ENCODE measurements around the gene DIP2B.

Gene DIP2B

GRCh38 chr12:50771409-50771808, 266.6 kb downstream of the DIP2B start:
- TF ChIP-seq, protein P1, sequence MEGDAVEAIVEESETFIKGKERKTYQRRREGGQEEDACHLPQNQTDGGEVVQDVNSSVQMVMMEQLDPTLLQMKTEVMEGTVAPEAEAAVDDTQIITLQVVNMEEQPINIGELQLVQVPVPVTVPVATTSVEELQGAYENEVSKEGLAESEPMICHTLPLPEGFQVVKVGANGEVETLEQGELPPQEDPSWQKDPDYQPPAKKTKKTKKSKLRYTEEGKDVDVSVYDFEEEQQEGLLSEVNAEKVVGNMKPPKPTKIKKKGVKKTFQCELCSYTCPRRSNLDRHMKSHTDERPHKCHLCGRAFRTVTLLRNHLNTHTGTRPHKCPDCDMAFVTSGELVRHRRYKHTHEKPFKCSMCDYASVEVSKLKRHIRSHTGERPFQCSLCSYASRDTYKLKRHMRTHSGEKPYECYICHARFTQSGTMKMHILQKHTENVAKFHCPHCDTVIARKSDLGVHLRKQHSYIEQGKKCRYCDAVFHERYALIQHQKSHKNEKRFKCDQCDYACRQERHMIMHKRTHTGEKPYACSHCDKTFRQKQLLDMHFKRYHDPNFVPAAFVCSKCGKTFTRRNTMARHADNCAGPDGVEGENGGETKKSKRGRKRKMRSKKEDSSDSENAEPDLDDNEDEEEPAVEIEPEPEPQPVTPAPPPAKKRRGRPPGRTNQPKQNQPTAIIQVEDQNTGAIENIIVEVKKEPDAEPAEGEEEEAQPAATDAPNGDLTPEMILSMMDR (IDR thresholded peaks at IDR 0.05) = no peak

DNA sequence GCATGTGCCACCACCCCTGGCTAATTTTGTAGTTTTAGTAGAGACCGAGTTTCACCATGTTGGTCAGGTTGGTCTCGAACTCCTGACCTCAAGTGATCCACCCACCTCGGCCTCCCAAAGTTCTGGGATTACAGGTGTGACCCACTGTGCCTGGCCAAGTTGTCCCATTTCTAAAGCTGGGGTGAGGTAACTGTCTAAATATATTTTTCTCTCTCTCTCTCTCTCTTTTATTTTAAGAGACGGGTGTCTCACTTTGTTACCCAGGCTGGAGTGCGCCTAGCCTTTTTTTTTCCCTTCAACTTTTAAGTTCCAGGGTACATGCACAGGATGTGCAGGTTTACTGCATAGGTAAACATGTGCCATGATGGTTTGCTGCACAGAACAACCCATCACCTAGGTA, 267.7 kb downstream of the DIP2B start:
- TF ChIP-seq, protein P1 (IDR thresholded peaks at IDR 0.05) = no peak

DNA sequence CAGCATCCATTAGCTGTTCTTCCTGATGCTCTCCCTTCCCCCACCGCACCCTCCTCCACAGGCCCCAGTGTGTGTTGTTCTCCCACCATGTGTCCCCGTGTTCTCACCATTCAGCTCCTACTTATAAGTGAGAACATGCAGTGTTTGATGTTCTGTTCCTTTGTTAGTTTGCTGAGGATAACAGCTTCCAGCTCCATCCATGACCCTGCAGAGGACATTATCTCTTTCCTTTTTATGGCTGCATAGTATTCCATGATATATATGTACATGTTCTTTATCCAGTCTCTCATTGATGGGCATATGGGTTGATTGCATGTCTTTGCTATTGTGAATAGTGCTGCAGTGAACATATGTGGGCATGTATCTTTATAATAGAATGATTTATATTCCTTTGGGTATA, 268.1 kb downstream of the DIP2B start:
- TF ChIP-seq, protein P1 (IDR thresholded peaks at IDR 0.05) = no peak

GRCh38 chr12:50775251-50775650, 270.5 kb downstream of the DIP2B start:
- TF ChIP-seq, protein P1 (IDR thresholded peaks at IDR 0.05) = no peak

DNA sequence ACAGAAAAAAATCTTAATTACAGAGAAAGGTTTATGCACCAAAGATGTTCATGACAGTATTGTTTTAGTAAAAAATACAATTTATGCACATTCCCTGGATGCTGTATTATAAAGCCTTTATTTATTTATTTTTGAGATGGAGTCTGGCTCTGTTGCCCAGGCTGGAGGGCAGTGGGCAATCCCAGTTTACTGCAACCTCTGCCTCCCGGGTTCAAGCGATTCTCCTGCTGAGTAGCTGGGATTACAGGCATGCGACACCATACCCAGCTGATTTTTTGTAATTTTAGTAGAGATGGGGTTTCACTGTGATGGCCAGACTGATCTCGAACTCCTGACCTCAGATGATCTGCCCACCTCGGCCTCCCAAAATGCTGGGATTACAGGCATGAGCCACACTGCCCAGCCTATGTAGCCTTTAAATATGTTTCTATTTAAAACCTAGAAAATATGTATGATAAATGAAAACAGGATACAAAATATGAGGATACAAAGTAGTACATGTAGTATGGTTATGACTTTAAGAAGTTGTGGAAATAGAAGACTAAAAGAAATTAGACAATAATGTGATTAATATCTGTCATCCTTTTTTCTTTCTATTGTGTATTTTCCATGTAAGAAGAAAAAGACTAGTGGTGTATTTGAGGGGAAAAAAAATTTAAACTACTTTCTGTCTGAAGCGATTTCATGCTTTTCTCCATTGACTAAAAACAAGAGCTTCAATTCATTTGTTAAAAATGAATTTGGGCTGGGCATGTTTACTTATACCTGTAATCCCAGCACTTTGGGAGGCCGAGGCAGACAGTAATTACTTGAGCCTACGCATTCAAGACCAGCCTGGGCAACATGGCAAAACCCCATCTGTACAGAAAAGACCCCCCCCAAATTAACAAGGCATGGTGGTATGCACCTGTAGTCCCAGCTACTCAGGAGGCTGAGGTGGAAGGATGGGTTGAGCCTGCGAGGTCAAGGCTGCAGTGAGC, 272.3 kb downstream of the DIP2B start:
- TF ChIP-seq, protein P1 (IDR thresholded peaks at IDR 0.05) = no peak

DNA sequence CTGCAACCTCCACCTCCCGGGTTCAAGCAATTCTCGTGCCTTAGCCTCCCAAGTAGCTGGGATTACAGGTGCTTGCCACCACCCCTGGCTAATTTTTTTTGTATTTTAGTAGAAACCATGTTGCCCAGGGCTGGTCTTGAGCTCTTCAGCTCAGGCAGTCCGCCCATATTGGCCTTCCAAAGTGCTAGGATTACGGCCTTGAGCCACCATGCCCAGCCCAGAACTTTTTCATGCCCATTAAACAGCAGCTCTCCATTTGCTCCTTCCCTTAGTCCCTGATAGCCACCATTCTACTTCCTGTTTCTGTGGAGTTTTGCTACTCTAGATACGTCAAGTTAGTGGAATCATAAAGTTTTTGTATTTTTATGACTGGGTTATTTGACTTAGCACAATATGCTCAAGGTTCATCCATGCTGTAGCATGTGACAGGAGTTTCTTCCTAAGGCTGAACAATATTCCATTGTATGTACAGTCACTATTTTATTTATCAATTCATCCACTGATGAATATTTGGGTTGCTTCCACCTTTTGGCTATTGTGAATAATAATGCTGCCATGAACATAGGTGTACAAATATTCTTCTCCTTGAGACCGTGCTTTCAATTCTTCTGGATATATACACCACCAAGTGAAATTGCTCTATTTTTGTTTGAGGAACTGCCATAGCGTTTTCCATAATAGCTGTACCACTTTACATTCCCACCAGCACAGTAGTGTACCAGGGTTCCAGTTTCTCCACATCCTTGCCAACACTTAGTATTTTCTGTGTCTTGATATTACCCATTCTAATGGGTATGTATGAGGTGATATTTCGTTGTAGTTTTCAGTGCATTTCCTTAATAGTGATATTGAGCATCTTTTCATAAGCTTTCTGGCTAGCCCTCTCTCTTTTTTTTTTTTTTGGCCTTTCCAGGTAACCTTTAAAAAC, 274.1 kb downstream of the DIP2B start:
- TF ChIP-seq, protein P1 (IDR thresholded peaks at IDR 0.05) = no peak

GRCh38 chr12:50780013-50780412, 275.2 kb downstream of the DIP2B start:
- TF ChIP-seq, protein P1 (IDR thresholded peaks at IDR 0.05) = no peak

All from LNCAP (cell line).